Progenitor cell of endocrine pancreas (in vitro differentiated cells): Measurements from ENCODE around the gene SF3B6. TPM values are rescaled to one million over a fixed set of nuclear protein-coding genes. Genes with fewer than 3 reads are reported as not detected.

ENCODE experiments used
- DNase-seq: peaks from one replicate; pipeline ENCODE4 v3.0.0; 2021; ENCODE audit warnings: low spot score; ENCODE audit not compliant: unreplicated experiment
- H3K27ac Mint-ChIP-seq: 2 replicates; pipeline ENCODE4 v1.8.0; 2021; ENCODE audit warnings: mild to moderate bottlenecking, moderate library complexity, mixed read lengths
- H3K27me3 Mint-ChIP-seq: 2 replicates; pipeline ENCODE4 v1.8.0; 2021; ENCODE audit warnings: mixed read lengths
- H3K36me3 Mint-ChIP-seq: 2 replicates; pipeline ENCODE4 v1.8.0; 2022; ENCODE audit warnings: mixed read lengths; ENCODE audit not compliant: insufficient read depth
- H3K4me1 Mint-ChIP-seq: 2 replicates; pipeline ENCODE4 v1.8.0; 2021; ENCODE audit warnings: low read depth, mixed read lengths
- H3K4me3 Mint-ChIP-seq: 2 replicates; pipeline ENCODE4 v1.8.0; 2021; ENCODE audit warnings: low read depth, mild to moderate bottlenecking, moderate library complexity, mixed read lengths
- H3K9me3 Mint-ChIP-seq: 2 replicates; pipeline ENCODE4 v1.8.0; 2021; ENCODE audit warnings: low read depth, mixed read lengths
- CTCF ChIP-seq: fragments of 200-600 bp; sonication (generic); IDR thresholded peaks from one replicate; pipeline ENCODE4 v1.5.0; 2021; ENCODE audit warnings: antibody characterized with exemption, mild to moderate bottlenecking; ENCODE audit not compliant: unreplicated experiment
- total RNA-seq: library from RNA; stranded (reverse); gene quantifications from 2 replicates; pipeline ENCODE4 v1.2.1, GENCODE V29; 2021

The SF3B6 gene
- total RNA-seq, 1 donor from 2014 or later = 101 TPM

GRCh38 chr2:24020244-24020643, 55.9 kb downstream of the SF3B6 start:
- Mint-ChIP-seq H3K4me1 (no peaks in the 10 kb centered on the region), H3K27ac (no peak overlapping the region), H3K4me3 (no peak overlapping the region), H3K36me3 (peaks cover 2% of the 10 kb centered on the region), H3K9me3 (no peaks in the 10 kb centered on the region), H3K27me3 (no peaks in the 10 kb centered on the region)
- no peak for TF ChIP-seq CTCF
- no peak for DNase-seq

- TF ChIP-seq CTCF = no peak
- H3K27ac Mint-ChIP-seq = no peak overlapping the region
- no peak for DNase-seq
- H3K36me3 Mint-ChIP-seq = peaks cover 2% of the 10 kb centered on the region
- no peaks in the 10 kb centered on the region for H3K4me1 Mint-ChIP-seq
- no peak overlapping the region for H3K4me3 Mint-ChIP-seq
- no peaks in the 10 kb centered on the region for H3K9me3 Mint-ChIP-seq
- no peaks in the 10 kb centered on the region for H3K27me3 Mint-ChIP-seq
Observed at GRCh38 chr2:24019729-24020128, 56.4 kb downstream of the SF3B6 start.

- H3K4me1 Mint-ChIP-seq = no peaks in the 10 kb centered on the region
- no peak for TF ChIP-seq CTCF
- no peak for DNase-seq
- H3K27me3 Mint-ChIP-seq = no peaks in the 10 kb centered on the region
- H3K4me3 Mint-ChIP-seq = no peak overlapping the region
- H3K36me3 Mint-ChIP-seq = peaks cover 2% of the 10 kb centered on the region
- no peaks in the 10 kb centered on the region for H3K9me3 Mint-ChIP-seq
- H3K27ac Mint-ChIP-seq = peak overlapping the region; percentile 34
Observed at GRCh38 chr2:24018241-24018640, 57.9 kb downstream of the SF3B6 start.

GRCh38 chr2:24017711-24018110, 58.4 kb downstream of the SF3B6 start:
- H3K4me1 Mint-ChIP-seq = no peaks in the 10 kb centered on the region
- H3K36me3 Mint-ChIP-seq = peaks cover under 1% of the 10 kb centered on the region
- H3K27me3 Mint-ChIP-seq = peaks cover under 1% of the 10 kb centered on the region
- H3K4me3 Mint-ChIP-seq = no peak overlapping the region
- no peaks in the 10 kb centered on the region for H3K9me3 Mint-ChIP-seq
- DNase-seq = no peak
- no peak for TF ChIP-seq CTCF
- peak overlapping the region; percentile 34 for H3K27ac Mint-ChIP-seq

Other genes with a start within 250 kb of the SF3B6 start
- gene ATAD2B, start 149.2 kb downstream of the SF3B6 start, total RNA-seq = 34.8 and 38.3 TPM in 2 replicates
- 23.7 and 24.1 TPM in 2 replicates for gene UBXN2A, start 135.9 kb downstream of the SF3B6 start, total RNA-seq
- gene MFSD2B, start 66.2 kb downstream of the SF3B6 start, total RNA-seq = 0.40 and 1.2 TPM in 2 replicates
- 22.4 and 23.7 TPM in 2 replicates for gene WDCP, start 28.9 kb downstream of the SF3B6 start, total RNA-seq
- 30.5 and 33.7 TPM in 2 replicates for gene FKBP1B, start 26.6 kb downstream of the SF3B6 start, total RNA-seq
- 64.4 and 67.8 TPM in 2 replicates for gene TP53I3, start 8.5 kb upstream of the SF3B6 start, total RNA-seq
- 0.55 and 1.1 TPM in 2 replicates for gene PFN4, start 47.0 kb upstream of the SF3B6 start, total RNA-seq
- gene FAM228B, start 47.1 kb upstream of the SF3B6 start, total RNA-seq = 25.4 and 27.5 TPM in 2 replicates
- 0.31 and 0.80 TPM in 2 replicates for gene FAM228A, start 98.7 kb upstream of the SF3B6 start, total RNA-seq